T-helper 9 cell (primary cell): ENCODE measurements around the gene KCNK3.
"Not testable (repeated sequence)": the region's sequence is repeated elsewhere in the genome, so short reads cannot be mapped to it uniquely, and the experiment has no call there.

Source experiments
- DNase-seq: peaks from one replicate; pipeline ENCODE4 v3.0.0-alpha.2; 2020
- total RNA-seq, 2 donors: gene quantifications; one replicate each; lab custom pipeline; 2026; lab: John Stamatoyannopoulos, UW

The KCNK3 gene
- 0 reads per million in 2 donors for total RNA-seq

GRCh38 chr2:26692279-26692896, at the start of gene KCNK3:
Gene KCNK3 (plus strand): TSS chr2:26692722. CDS start chr2:26692876, 154 bp downstream.
- peak; percentile 4 for DNase-seq

GRCh38 chr2:26644188-26644835, 48.2 kb upstream of the KCNK3 start:
- DNase-seq, result no peak

- no peak for DNase-seq
These were observed 46.8 kb upstream of the KCNK3 start for GRCh38 chr2:26645762-26646161.

GRCh38 chr2:26646986-26647672, 45.4 kb upstream of the KCNK3 start:
- no peak for DNase-seq

GRCh38 chr2:26647981-26648380, 44.5 kb upstream of the KCNK3 start:
- no peak for DNase-seq

GRCh38 chr2:26648516-26648915, 44.0 kb upstream of the KCNK3 start:
- DNase-seq, result no peak

- DNase-seq, result no peak
These were observed 43.2 kb upstream of the KCNK3 start for GRCh38 chr2:26649322-26649721.

- DNase-seq, result no peak
These were observed 42.4 kb upstream of the KCNK3 start for GRCh38 chr2:26649992-26650712.

GRCh38 chr2:26650713-26651469, 41.6 kb upstream of the KCNK3 start:
- no peak for DNase-seq

GRCh38 chr2:26651470-26651771, 41.1 kb upstream of the KCNK3 start:
- no peak for DNase-seq

- DNase-seq, result no peak
These were observed 40.7 kb upstream of the KCNK3 start for GRCh38 chr2:26651799-26652198.

GRCh38 chr2:26652361-26653041, 40.0 kb upstream of the KCNK3 start:
- DNase-seq, result no peak

GRCh38 chr2:26653207-26654060, 39.1 kb upstream of the KCNK3 start:
- DNase-seq, result no peak

GRCh38 chr2:26654061-26654340, 38.5 kb upstream of the KCNK3 start:
- no peak for DNase-seq

- not testable (repeated sequence) for DNase-seq
These were observed 37.4 kb upstream of the KCNK3 start for GRCh38 chr2:26655120-26655519.

GRCh38 chr2:26655611-26656195, 36.8 kb upstream of the KCNK3 start:
- no peak for DNase-seq

- DNase-seq, result no peak
These were observed 35.3 kb upstream of the KCNK3 start for GRCh38 chr2:26657265-26657664.

GRCh38 chr2:26658691-26659346, 33.7 kb upstream of the KCNK3 start:
- no peak for DNase-seq

GRCh38 chr2:26660363-26660962, 32.1 kb upstream of the KCNK3 start:
- no peak for DNase-seq

GRCh38 chr2:26665296-26665695, 27.2 kb upstream of the KCNK3 start:
- not testable (repeated sequence) for DNase-seq
